SIG-M5 (cell line): Measurements from ENCODE around the gene CYFIP2.

Experiments used
- DNase-seq: peaks from one replicate; lab custom pipeline; 2025; lab: John Stamatoyannopoulos, UW

Gene CYFIP2

GRCh38 chr5:157288405-157289163, 22.7 kb downstream of the CYFIP2 start:
- no peak for DNase-seq

- DNase-seq, result no peak
These were observed 23.4 kb downstream of the CYFIP2 start for GRCh38 chr5:157289164-157289819.

GRCh38 chr5:157290156-157290980, 24.4 kb downstream of the CYFIP2 start:
- DNase-seq, result no peak

GRCh38 chr5:157290981-157291711, 25.2 kb downstream of the CYFIP2 start:
- DNase-seq, result no peak

- DNase-seq, result no peak
These were observed 26.7 kb downstream of the CYFIP2 start for GRCh38 chr5:157292599-157292998.

GRCh38 chr5:157294407-157295091, 28.6 kb downstream of the CYFIP2 start:
- DNase-seq, result no peak

GRCh38 chr5:157295247-157295646, 29.3 kb downstream of the CYFIP2 start:
- DNase-seq, result no peak

GRCh38 chr5:157300564-157300963, 34.6 kb downstream of the CYFIP2 start:
- no peak for DNase-seq

- no peak for DNase-seq
These were observed 35.1 kb downstream of the CYFIP2 start for GRCh38 chr5:157301066-157301465.

GRCh38 chr5:157303023-157303422, 37.1 kb downstream of the CYFIP2 start:
- no peak for DNase-seq

GRCh38 chr5:157303667-157304327, 37.9 kb downstream of the CYFIP2 start:
- no peak for DNase-seq

GRCh38 chr5:157306081-157306480, 40.2 kb downstream of the CYFIP2 start:
- no peak for DNase-seq

GRCh38 chr5:157306692-157307471, 41.0 kb downstream of the CYFIP2 start:
- no peak for DNase-seq

GRCh38 chr5:157308836-157309465, 43.0 kb downstream of the CYFIP2 start:
- no peak for DNase-seq

- no peak for DNase-seq
These were observed 43.9 kb downstream of the CYFIP2 start for GRCh38 chr5:157309796-157310195.

GRCh38 chr5:157311595-157311994, 45.7 kb downstream of the CYFIP2 start:
- DNase-seq, result no peak

- DNase-seq, result no peak
These were observed 46.6 kb downstream of the CYFIP2 start for GRCh38 chr5:157312492-157312891.

GRCh38 chr5:157322581-157322980, 56.7 kb downstream of the CYFIP2 start:
- DNase-seq, result no peak

GRCh38 chr5:157323107-157323706, 57.3 kb downstream of the CYFIP2 start:
- DNase-seq, result no peak
